HepG2 (cell line): ENCODE data around the gene PHLDB1. TPM values are rescaled to one million over a fixed set of nuclear protein-coding genes. Genes with fewer than 3 reads are reported as not detected.
A peak's percentile ranks its signal among the peaks of the same experiment; 100 is the strongest.

Source experiments
- CBX5 ChIP-seq: sonication (generic); formaldehyde crosslinking; IDR thresholded peaks from 2 replicates; pipeline ENCODE4 v1.4.0; 2020; ENCODE audit warnings: missing genetic modification reagents, borderline replicate concordance
- FOXO1 ChIP-seq: sonication (generic); formaldehyde crosslinking; IDR thresholded peaks from 2 replicates; pipeline ENCODE4 v1.4.0; 2020; ENCODE audit warnings: missing genetic modification reagents
- ISL2 ChIP-seq: sonication (generic); formaldehyde crosslinking; IDR thresholded peaks from 2 replicates; pipeline ENCODE4 v1.5.0; 2020; ENCODE audit warnings: missing genetic modification reagents
- MEIS1 ChIP-seq: sonication (generic); formaldehyde crosslinking; IDR thresholded peaks from 2 replicates; pipeline ENCODE4 v1.9.0; 2021; ENCODE audit warnings: mild to moderate bottlenecking, missing genetic modification reagents, moderate library complexity, borderline replicate concordance
- SETDB1 ChIP-seq: sonication (generic); formaldehyde crosslinking; IDR thresholded peaks from 2 replicates; pipeline ENCODE4 v1.5.1; 2020; ENCODE audit warnings: missing genetic modification reagents, mild to moderate bottlenecking, borderline replicate concordance
- ZBTB21 ChIP-seq: sonication (generic); formaldehyde crosslinking; IDR thresholded peaks from 2 replicates; pipeline ENCODE4 v1.4.0; 2020; ENCODE audit warnings: missing genetic modification reagents
- ZFP36L2 ChIP-seq: sonication (generic); formaldehyde crosslinking; IDR thresholded peaks from 2 replicates; pipeline ENCODE4 v1.4.0; 2020; ENCODE audit warnings: missing genetic modification reagents
- ZNF251 ChIP-seq: sonication (generic); formaldehyde crosslinking; IDR thresholded peaks from 2 replicates; pipeline ENCODE4 v1.9.0; 2021; ENCODE audit warnings: mild to moderate bottlenecking, missing genetic modification reagents
- ZNF589 ChIP-seq: sonication (generic); formaldehyde crosslinking; conservative IDR thresholded peaks from 2 replicates; pipeline ENCODE4 v1.8.0; 2022; ENCODE audit warnings: mild to moderate bottlenecking, moderate library complexity, missing genetic modification reagents
- ZNF607 ChIP-seq: sonication (generic); formaldehyde crosslinking; IDR thresholded peaks from 2 replicates; pipeline ENCODE4 v1.5.1; 2020; ENCODE audit warnings: missing genetic modification reagents, mild to moderate bottlenecking, borderline replicate concordance
- ZNF878 ChIP-seq: sonication (generic); formaldehyde crosslinking; IDR thresholded peaks from 2 replicates; pipeline ENCODE4 v1.8.1; 2023; ENCODE audit warnings: mild to moderate bottlenecking, missing genetic modification reagents, moderate library complexity
- ZZZ3 ChIP-seq: sonication (generic); formaldehyde crosslinking; IDR thresholded peaks from 2 replicates; pipeline ENCODE4 v1.4.0; 2020; ENCODE audit warnings: missing genetic modification reagents, mild to moderate bottlenecking, borderline replicate concordance
- polyA plus RNA-seq, 8 experiments: library from polyadenylated mRNA; depleted of rRNA in 3 of 8; stranded (reverse) in 7 of 8; unstranded in 1 of 8; fragments of >200 nt; fragmentation: Illumina TruSeq in 4 of 8; extraction: Trizol in 4 of 8; gene quantifications; 2 replicates each; pipeline versions ENCODE4 v1.2.1 to v1.2.3, GENCODE V29; 2011 to 2016; ENCODE audit warnings: low read depth in 4 of 8, missing spikeins in 1 of 8, mixed read lengths in 1 of 8; ENCODE audit not compliant: insufficient read depth in 1 of 8
- total RNA-seq, 5 experiments: library from RNA; depleted of rRNA; stranded (reverse); fragments of >200 nt; fragmentation: Illumina TruSeq; extraction: Trizol; gene quantifications; 2 replicates each; pipeline ENCODE4 v1.2.3, GENCODE V29; 2016; ENCODE audit warnings: low read depth in 1 of 5
- TF ChIP-seq, protein P1 (sequence below): sonication (generic); formaldehyde crosslinking; IDR thresholded peaks from 2 replicates; pipeline ENCODE4 v1.5.0; 2020; ENCODE audit warnings: mild to moderate bottlenecking, missing genetic modification reagents, borderline replicate concordance
- TF ChIP-seq, protein P2 (sequence below), 2 experiments: fragments of 450-650 bp in 1 of 2; sonication (generic) in 1 of 2; formaldehyde crosslinking; IDR thresholded peaks; 2 replicates each; pipeline versions ENCODE4 v1.5.0 to v1.8.0; 2020 to 2022; ENCODE audit warnings: mild to moderate bottlenecking in 1 of 2, missing genetic modification reagents in 1 of 2
- TF ChIP-seq, protein P3 (sequence below): IDR thresholded peaks from 2 replicates; pipeline ENCODE4 v1.6.1; 2012; ENCODE audit warnings: inconsistent platforms
- TF ChIP-seq, protein P4 (sequence below): IDR thresholded peaks from 2 replicates; pipeline ENCODE4 v1.6.1; 2016; ENCODE audit warnings: low read depth, borderline replicate concordance
- TF ChIP-seq, protein P5 (sequence below): sonication (generic); formaldehyde crosslinking; conservative IDR thresholded peaks from 2 replicates; pipeline ENCODE4 v1.4.0; 2020; ENCODE audit warnings: missing genetic modification reagents
- TF ChIP-seq, protein P6 (sequence below): sonication (generic); formaldehyde crosslinking; IDR thresholded peaks from 2 replicates; pipeline ENCODE4 v1.4.0; 2020; ENCODE audit warnings: missing genetic modification reagents

PHLDB1 gene
- total and polyA plus RNA-seq, 2 of the 13 experiments (the other 11 are each of a cell fraction or from before 2014, with no cell fraction given), result 13.8 to 14.2 TPM

DNA sequence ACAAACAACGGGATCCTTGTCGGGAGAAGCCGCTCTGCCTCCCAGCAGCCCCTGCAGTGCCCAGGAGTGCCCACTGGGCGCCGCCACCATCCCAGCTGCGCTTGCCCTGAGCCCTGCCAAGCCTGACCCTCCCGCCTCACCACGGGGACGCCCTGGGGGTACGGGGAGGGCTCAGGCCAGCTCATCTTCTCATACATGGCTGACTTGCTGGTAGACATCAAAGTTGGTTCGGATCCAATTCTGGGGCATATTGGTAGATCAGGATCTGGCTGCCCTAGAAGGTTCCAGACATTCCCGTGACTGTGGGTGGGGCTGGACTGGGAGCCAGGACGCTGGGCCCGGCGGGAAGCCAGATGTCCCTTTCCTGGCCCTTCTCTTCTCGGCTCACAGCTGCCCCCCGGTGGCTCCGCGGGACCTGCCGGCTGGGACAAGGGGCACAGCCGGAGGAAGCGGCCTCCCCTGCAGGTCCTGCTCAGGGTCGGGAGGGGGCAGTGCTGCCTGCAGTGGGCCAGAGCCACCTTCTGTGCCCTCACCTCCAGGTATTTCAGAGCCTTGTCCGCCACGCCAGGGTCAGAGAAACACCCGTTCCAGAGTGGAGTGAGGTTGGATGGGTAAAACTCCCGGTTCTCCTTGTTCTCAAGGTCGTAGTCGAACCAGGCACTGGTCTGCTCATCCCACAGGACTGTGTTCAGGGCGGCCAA is 82.6 kb downstream of the PHLDB1 start (continued):
- TF ChIP-seq, protein P1, sequence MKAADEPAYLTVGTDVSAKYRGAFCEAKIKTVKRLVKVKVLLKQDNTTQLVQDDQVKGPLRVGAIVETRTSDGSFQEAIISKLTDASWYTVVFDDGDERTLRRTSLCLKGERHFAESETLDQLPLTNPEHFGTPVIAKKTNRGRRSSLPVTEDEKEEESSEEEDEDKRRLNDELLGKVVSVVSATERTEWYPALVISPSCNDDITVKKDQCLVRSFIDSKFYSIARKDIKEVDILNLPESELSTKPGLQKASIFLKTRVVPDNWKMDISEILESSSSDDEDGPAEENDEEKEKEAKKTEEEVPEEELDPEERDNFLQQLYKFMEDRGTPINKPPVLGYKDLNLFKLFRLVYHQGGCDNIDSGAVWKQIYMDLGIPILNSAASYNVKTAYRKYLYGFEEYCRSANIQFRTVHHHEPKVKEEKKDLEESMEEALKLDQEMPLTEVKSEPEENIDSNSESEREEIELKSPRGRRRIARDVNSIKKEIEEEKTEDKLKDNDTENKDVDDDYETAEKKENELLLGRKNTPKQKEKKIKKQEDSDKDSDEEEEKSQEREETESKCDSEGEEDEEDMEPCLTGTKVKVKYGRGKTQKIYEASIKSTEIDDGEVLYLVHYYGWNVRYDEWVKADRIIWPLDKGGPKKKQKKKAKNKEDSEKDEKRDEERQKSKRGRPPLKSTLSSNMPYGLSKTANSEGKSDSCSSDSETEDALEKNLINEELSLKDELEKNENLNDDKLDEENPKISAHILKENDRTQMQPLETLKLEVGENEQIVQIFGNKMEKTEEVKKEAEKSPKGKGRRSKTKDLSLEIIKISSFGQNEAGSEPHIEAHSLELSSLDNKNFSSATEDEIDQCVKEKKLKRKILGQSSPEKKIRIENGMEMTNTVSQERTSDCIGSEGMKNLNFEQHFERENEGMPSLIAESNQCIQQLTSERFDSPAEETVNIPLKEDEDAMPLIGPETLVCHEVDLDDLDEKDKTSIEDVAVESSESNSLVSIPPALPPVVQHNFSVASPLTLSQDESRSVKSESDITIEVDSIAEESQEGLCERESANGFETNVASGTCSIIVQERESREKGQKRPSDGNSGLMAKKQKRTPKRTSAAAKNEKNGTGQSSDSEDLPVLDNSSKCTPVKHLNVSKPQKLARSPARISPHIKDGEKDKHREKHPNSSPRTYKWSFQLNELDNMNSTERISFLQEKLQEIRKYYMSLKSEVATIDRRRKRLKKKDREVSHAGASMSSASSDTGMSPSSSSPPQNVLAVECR (CRISPR knock-in tag), result peak; percentile 73; the same call in 1 of the 2 replicates
- TF ChIP-seq ZNF589 (CRISPR knock-in tag), result no peak
- peak; percentile 40; the same call in 1 of the 2 replicates for TF ChIP-seq ZNF607
- TF ChIP-seq MEIS1 (CRISPR knock-in tag), result 0 out of 2 replicates have a peak, but pooled peaks have one; percentile 21
- TF ChIP-seq ZZZ3, result no peak
- TF ChIP-seq, protein P2, sequence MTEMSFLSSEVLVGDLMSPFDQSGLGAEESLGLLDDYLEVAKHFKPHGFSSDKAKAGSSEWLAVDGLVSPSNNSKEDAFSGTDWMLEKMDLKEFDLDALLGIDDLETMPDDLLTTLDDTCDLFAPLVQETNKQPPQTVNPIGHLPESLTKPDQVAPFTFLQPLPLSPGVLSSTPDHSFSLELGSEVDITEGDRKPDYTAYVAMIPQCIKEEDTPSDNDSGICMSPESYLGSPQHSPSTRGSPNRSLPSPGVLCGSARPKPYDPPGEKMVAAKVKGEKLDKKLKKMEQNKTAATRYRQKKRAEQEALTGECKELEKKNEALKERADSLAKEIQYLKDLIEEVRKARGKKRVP (CRISPR knock-in tag; IDR thresholded peaks at IDR 0.05), result no peak
- no peak for TF ChIP-seq ZNF878 (CRISPR knock-in tag)
- no peak for TF ChIP-seq ZNF251
- TF ChIP-seq, protein P3, sequence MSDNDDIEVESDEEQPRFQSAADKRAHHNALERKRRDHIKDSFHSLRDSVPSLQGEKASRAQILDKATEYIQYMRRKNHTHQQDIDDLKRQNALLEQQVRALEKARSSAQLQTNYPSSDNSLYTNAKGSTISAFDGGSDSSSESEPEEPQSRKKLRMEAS, result peak; percentile 46; the same call in 1 of the 2 replicates
- TF ChIP-seq, protein P4, sequence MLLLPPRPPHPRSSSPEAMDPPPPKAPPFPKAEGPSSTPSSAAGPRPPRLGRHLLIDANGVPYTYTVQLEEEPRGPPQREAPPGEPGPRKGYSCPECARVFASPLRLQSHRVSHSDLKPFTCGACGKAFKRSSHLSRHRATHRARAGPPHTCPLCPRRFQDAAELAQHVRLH (CRISPR knock-in tag), result peak; percentile 58; the same call in 1 of the 2 replicates
- TF ChIP-seq ZFP36L2 (CRISPR knock-in tag), result no peak
- TF ChIP-seq, protein P5, sequence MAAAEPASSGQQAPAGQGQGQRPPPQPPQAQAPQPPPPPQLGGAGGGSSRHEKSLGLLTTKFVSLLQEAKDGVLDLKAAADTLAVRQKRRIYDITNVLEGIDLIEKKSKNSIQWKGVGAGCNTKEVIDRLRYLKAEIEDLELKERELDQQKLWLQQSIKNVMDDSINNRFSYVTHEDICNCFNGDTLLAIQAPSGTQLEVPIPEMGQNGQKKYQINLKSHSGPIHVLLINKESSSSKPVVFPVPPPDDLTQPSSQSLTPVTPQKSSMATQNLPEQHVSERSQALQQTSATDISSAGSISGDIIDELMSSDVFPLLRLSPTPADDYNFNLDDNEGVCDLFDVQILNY (CRISPR knock-in tag), result no peak; the same call in 1 of the 2 replicates
- peak; percentile 57; the same call in 1 of the 2 replicates for TF ChIP-seq ISL2 (CRISPR knock-in tag)
- no peak; the same call in 1 of the 2 replicates for TF ChIP-seq CBX5 (CRISPR knock-in tag)
- TF ChIP-seq SETDB1 (CRISPR knock-in tag), result no peak; the same call in 1 of the 2 replicates
- no peak for TF ChIP-seq FOXO1 (CRISPR knock-in tag)
- TF ChIP-seq ZBTB21 (CRISPR knock-in tag), result no peak
- TF ChIP-seq, protein P6, sequence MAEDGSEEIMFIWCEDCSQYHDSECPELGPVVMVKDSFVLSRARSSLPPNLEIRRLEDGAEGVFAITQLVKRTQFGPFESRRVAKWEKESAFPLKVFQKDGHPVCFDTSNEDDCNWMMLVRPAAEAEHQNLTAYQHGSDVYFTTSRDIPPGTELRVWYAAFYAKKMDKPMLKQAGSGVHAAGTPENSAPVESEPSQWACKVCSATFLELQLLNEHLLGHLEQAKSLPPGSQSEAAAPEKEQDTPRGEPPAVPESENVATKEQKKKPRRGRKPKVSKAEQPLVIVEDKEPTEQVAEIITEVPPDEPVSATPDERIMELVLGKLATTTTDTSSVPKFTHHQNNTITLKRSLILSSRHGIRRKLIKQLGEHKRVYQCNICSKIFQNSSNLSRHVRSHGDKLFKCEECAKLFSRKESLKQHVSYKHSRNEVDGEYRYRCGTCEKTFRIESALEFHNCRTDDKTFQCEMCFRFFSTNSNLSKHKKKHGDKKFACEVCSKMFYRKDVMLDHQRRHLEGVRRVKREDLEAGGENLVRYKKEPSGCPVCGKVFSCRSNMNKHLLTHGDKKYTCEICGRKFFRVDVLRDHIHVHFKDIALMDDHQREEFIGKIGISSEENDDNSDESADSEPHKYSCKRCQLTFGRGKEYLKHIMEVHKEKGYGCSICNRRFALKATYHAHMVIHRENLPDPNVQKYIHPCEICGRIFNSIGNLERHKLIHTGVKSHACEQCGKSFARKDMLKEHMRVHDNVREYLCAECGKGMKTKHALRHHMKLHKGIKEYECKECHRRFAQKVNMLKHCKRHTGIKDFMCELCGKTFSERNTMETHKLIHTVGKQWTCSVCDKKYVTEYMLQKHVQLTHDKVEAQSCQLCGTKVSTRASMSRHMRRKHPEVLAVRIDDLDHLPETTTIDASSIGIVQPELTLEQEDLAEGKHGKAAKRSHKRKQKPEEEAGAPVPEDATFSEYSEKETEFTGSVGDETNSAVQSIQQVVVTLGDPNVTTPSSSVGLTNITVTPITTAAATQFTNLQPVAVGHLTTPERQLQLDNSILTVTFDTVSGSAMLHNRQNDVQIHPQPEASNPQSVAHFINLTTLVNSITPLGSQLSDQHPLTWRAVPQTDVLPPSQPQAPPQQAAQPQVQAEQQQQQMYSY (CRISPR knock-in tag), result no peak
